Measurements from ENCODE around the gene SAGE1. TPM values are rescaled to one million over a fixed set of nuclear protein-coding genes. Genes with fewer than 3 reads are reported as not detected.
A peak's percentile ranks its signal among the peaks of the same experiment; 100 is the strongest.

The SAGE1 gene
- total RNA-seq, 1 experiment from 2014 or later: not detected

GRCh38 chrX:135923353-135923752, 29.8 kb downstream of the SAGE1 start:
- Mint-ChIP-seq H3K9me3 (peaks cover 70 to 82% of the 10 kb centered on the region in 2 experiments), H3K27ac (no peak overlapping the region), H3K36me3 (ENCODE audit: insufficient read depth in 1 of 3, low read depth in 3 of 3) (peaks cover 0 to 6% (median 0%) of the 10 kb centered on the region in 3 experiments; a peak in 3 of 7 replicates), H3K4me1 (no peaks in the 10 kb centered on the region), H3K27me3 (ENCODE audit: low read depth) (no peaks in the 10 kb centered on the region; the same call in 1 of the 2 replicates), H3K4me3 (no peak overlapping the region)
- Histone ChIP-seq H3T11ph (ENCODE audit: low read length) (no peak overlapping the region), H3K79me2 (ENCODE audit: insufficient read depth, low read length) (no peaks in the 10 kb centered on the region), H3K27me3 (ENCODE audit: insufficient read depth, low read length) (no peaks in the 10 kb centered on the region), H3K4me2 (ENCODE audit: insufficient read depth, insufficient read length, low read length) (no peak overlapping the region), H2BK120ac (ENCODE audit: low read depth, low read length, poor library complexity, severe bottlenecking) (no peak overlapping the region), H2BK15ac (ENCODE audit: low read depth, low read length) (no peak overlapping the region), H2BK12ac (ENCODE audit: insufficient read length, low read depth, low read length) (no peak overlapping the region), H3K4ac (ENCODE audit: low read depth, low read length) (no peak overlapping the region), H4K20me1 (ENCODE audit: control insufficient read depth, insufficient read depth, insufficient read length) (no peaks in the 10 kb centered on the region), H3K9ac (ENCODE audit: extremely low read depth, insufficient read length, low read length) (no peak overlapping the region), H3K27ac (ENCODE audit: insufficient read length, low read depth, low read length) (no peak overlapping the region), H3K23me2 (ENCODE audit: insufficient read length, low read depth, low read length, poor library complexity, severe bottlenecking) (no peaks in the 10 kb centered on the region), H3K23ac (ENCODE audit: insufficient read length, low read depth, low read length) (no peak overlapping the region), H2BK5ac (ENCODE audit: insufficient read length, low read length) (no peak overlapping the region), H3K79me1 (ENCODE audit: insufficient read depth, low read depth, low read length, poor library complexity, severe bottlenecking) (no peaks in the 10 kb centered on the region), H2AK5ac (ENCODE audit: insufficient read length, low read length) (no peak overlapping the region), H4K91ac (ENCODE audit: insufficient read length, low read depth, low read length) (no peak overlapping the region), H3K14ac (ENCODE audit: insufficient read depth, low read length) (no peak overlapping the region), H3K4me1 (ENCODE audit: insufficient read depth, low read length) (no peaks in the 10 kb centered on the region), H4K5ac (ENCODE audit: insufficient read length, low read depth, low read length) (no peak overlapping the region), H4K8ac (replicated peaks; ENCODE audit: insufficient read length, low read depth, low read length) (no peak overlapping the region), H3K56ac (ENCODE audit: insufficient read length, low read depth, low read length) (no peak overlapping the region), H2BK20ac (ENCODE audit: low read depth, low read length, poor library complexity, severe bottlenecking) (no peak overlapping the region), H3K18ac (ENCODE audit: insufficient read length, low read depth, low read length) (no peak overlapping the region), H3K9me3 (ENCODE audit: control insufficient read depth, low read depth, low read length) (peaks cover 24% of the 10 kb centered on the region), H2AFZ (ENCODE audit: low read length) (no peak overlapping the region)
- peak; percentile 31 for DNase-seq
- WGBS (ENCODE audit: extremely low coverage, insufficient read length, low lambda C conversion rate): no CpG with 5 or more reads among the region's 5 CpGs
- TF ChIP-seq CTCF (conservative IDR thresholded peaks at IDR 0.05): peak; percentile 51; the same call in 1 of the 3 replicates
